ENCODE data around the gene FAXDC2. TPM values are rescaled to one million over a fixed set of nuclear protein-coding genes. Genes with fewer than 3 reads are reported as not detected.
"Not testable (repeated sequence)": the region's sequence is repeated elsewhere in the genome, so short reads cannot be mapped to it uniquely, and the experiment has no call there.

The FAXDC2 gene
- total RNA-seq, 1 experiment from 2014 or later, result 0.95 TPM

DNA sequence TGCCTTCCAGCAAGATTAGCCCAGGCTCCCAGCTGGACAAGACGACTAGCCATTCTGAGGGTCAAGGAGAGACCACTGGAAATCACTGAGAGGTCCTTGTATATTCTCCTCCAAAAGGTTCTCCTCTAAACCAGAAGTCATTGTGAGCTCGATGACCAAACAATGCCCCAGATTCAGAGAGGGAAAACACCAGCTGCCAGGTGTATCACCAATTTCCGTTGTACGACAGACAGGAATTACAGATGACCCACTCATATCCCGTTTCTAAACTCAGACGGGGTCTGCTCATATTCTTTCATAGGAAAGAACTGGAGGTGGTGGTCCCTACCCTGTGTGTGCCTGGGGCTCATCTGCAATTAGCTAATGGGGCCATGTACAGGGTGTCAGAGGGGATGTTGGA is 14.2 kb downstream of the FAXDC2 start:
- H3K27me3 ChIP-seq (replicated peaks; ENCODE audit: control insufficient read depth, insufficient read depth, low read length), result no peaks in the 10 kb centered on the region
- H3K36me3 ChIP-seq (ENCODE audit: control insufficient read depth, insufficient read depth, low read length), result no peaks in the 10 kb centered on the region
- DNase-seq, result no peak
- Mint-ChIP-seq H3K9me3 (ENCODE audit: unreplicated experiment) (no peaks in the 10 kb centered on the region), H3K27me3 (ENCODE audit: insufficient read depth, unreplicated experiment) (no peaks in the 10 kb centered on the region), H3K27ac (ENCODE audit: unreplicated experiment) (no peak overlapping the region), H3K4me1 (ENCODE audit: low read depth, unreplicated experiment) (peaks cover 37% of the 10 kb centered on the region), H3K4me3 (ENCODE audit: unreplicated experiment) (no peak overlapping the region), H3K36me3 (ENCODE audit: insufficient read depth, unreplicated experiment) (peaks cover 27% of the 10 kb centered on the region)
- intact Hi-C loops (cut with micrococcal nuclease; ENCODE audit: unreplicated experiment), result no loop called here
- ChIA-PET CTCF (no interaction called here), POLR2A (no interaction called here)
- peaks cover 30% of the 10 kb centered on the region for H3K4me1 ChIP-seq
- no peaks in the 10 kb centered on the region for H3K9me3 ChIP-seq
- no peak overlapping the region for H3K4me3 ChIP-seq (ENCODE audit: low read depth, low read length)
- TF ChIP-seq, protein P1, sequence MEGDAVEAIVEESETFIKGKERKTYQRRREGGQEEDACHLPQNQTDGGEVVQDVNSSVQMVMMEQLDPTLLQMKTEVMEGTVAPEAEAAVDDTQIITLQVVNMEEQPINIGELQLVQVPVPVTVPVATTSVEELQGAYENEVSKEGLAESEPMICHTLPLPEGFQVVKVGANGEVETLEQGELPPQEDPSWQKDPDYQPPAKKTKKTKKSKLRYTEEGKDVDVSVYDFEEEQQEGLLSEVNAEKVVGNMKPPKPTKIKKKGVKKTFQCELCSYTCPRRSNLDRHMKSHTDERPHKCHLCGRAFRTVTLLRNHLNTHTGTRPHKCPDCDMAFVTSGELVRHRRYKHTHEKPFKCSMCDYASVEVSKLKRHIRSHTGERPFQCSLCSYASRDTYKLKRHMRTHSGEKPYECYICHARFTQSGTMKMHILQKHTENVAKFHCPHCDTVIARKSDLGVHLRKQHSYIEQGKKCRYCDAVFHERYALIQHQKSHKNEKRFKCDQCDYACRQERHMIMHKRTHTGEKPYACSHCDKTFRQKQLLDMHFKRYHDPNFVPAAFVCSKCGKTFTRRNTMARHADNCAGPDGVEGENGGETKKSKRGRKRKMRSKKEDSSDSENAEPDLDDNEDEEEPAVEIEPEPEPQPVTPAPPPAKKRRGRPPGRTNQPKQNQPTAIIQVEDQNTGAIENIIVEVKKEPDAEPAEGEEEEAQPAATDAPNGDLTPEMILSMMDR (IDR thresholded peaks at IDR 0.05; ENCODE audit: insufficient read depth in 1 of 2, low read depth in 1 of 2, low read length in 1 of 2, severe bottlenecking in 1 of 2, unreplicated experiment in 1 of 2), result no peak
- no TSS peak for BruUV-seq (replicated peaks)

DNA sequence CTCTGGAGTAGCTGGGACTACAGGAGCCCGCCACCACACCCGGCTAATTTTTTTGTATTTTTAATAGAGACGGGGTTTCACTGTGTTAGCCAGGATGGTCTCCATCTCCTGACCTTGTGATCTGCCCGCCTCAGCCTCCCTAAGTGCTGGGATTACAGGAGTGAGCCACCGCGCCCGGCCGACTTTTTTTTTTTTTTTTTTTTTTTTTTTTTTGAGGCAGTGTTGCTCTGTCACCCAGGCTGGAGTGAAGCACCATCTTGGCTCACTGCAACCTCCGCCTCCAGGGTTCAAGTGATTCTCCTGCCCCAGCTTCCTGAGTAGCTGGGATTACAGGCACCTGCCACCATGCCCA is 14.7 kb downstream of the FAXDC2 start:
- H3K9me3 Mint-ChIP-seq (ENCODE audit: unreplicated experiment); CTCF ChIA-PET; H3K27me3 Mint-ChIP-seq (ENCODE audit: insufficient read depth, unreplicated experiment); H3K9me3 ChIP-seq; POLR2A ChIA-PET; H3K4me3 ChIP-seq (ENCODE audit: low read depth, low read length); H3K36me3 ChIP-seq (ENCODE audit: control insufficient read depth, insufficient read depth, low read length); H3K4me3 Mint-ChIP-seq (ENCODE audit: unreplicated experiment); intact Hi-C loops (cut with micrococcal nuclease; ENCODE audit: unreplicated experiment); DNase-seq; BruUV-seq (replicated peaks); H3K27ac Mint-ChIP-seq (ENCODE audit: unreplicated experiment); H3K27me3 ChIP-seq (replicated peaks; ENCODE audit: control insufficient read depth, insufficient read depth, low read length): not testable (repeated sequence)
- peaks cover 25% of the 10 kb centered on the region for H3K36me3 Mint-ChIP-seq (ENCODE audit: insufficient read depth, unreplicated experiment)
- peaks cover 25% of the 10 kb centered on the region for H3K4me1 ChIP-seq
- peaks cover 32% of the 10 kb centered on the region for H3K4me1 Mint-ChIP-seq (ENCODE audit: low read depth, unreplicated experiment)

- TF ChIP-seq, protein P1 (IDR thresholded peaks at IDR 0.05; ENCODE audit: insufficient read depth in 1 of 2, low read depth in 1 of 2, low read length in 1 of 2, severe bottlenecking in 1 of 2, unreplicated experiment in 1 of 2), result no peak
- BruUV-seq (replicated peaks), result no TSS peak
- no peak for DNase-seq
- H3K4me3 ChIP-seq (ENCODE audit: low read depth, low read length), result no peak overlapping the region
- H3K4me1 ChIP-seq, result peaks cover 19% of the 10 kb centered on the region
- no peaks in the 10 kb centered on the region for H3K27me3 ChIP-seq (replicated peaks; ENCODE audit: control insufficient read depth, insufficient read depth, low read length)
- no peaks in the 10 kb centered on the region for H3K36me3 ChIP-seq (ENCODE audit: control insufficient read depth, insufficient read depth, low read length)
- CTCF ChIA-PET, result no interaction called here
- H3K4me1 Mint-ChIP-seq (ENCODE audit: low read depth, unreplicated experiment), result peaks cover 22% of the 10 kb centered on the region
- H3K9me3 Mint-ChIP-seq (ENCODE audit: unreplicated experiment), result no peaks in the 10 kb centered on the region
- H3K4me3 Mint-ChIP-seq (ENCODE audit: unreplicated experiment), result no peak overlapping the region
- no peaks in the 10 kb centered on the region for H3K9me3 ChIP-seq
- no peaks in the 10 kb centered on the region for H3K27me3 Mint-ChIP-seq (ENCODE audit: insufficient read depth, unreplicated experiment)
- intact Hi-C loops (cut with micrococcal nuclease; ENCODE audit: unreplicated experiment), result no loop called here
- H3K36me3 Mint-ChIP-seq (ENCODE audit: insufficient read depth, unreplicated experiment), result peaks cover 21% of the 10 kb centered on the region
- POLR2A ChIA-PET, result no interaction called here
- no peak overlapping the region for H3K27ac Mint-ChIP-seq (ENCODE audit: unreplicated experiment)
These were observed 16.4 kb downstream of the FAXDC2 start for GRCh38 chr5:154834053-154834452.

GRCh38 chr5:154832804-154833203 is 17.6 kb downstream of the FAXDC2 start:
- POLR2A ChIA-PET; CTCF ChIA-PET; H3K4me3 ChIP-seq (ENCODE audit: low read depth, low read length); H3K27me3 Mint-ChIP-seq (ENCODE audit: insufficient read depth, unreplicated experiment); BruUV-seq (replicated peaks); H3K4me3 Mint-ChIP-seq (ENCODE audit: unreplicated experiment); DNase-seq; H3K9me3 Mint-ChIP-seq (ENCODE audit: unreplicated experiment); H3K27ac Mint-ChIP-seq (ENCODE audit: unreplicated experiment); intact Hi-C loops (cut with micrococcal nuclease; ENCODE audit: unreplicated experiment); H3K36me3 ChIP-seq (ENCODE audit: control insufficient read depth, insufficient read depth, low read length); H3K27me3 ChIP-seq (replicated peaks; ENCODE audit: control insufficient read depth, insufficient read depth, low read length); H3K9me3 ChIP-seq: not testable (repeated sequence)
- peaks cover 17% of the 10 kb centered on the region for H3K4me1 Mint-ChIP-seq (ENCODE audit: low read depth, unreplicated experiment)
- H3K4me1 ChIP-seq, result peaks cover 14% of the 10 kb centered on the region
- H3K36me3 Mint-ChIP-seq (ENCODE audit: insufficient read depth, unreplicated experiment), result peaks cover 23% of the 10 kb centered on the region
